HL-60 (cell line): ENCODE results near the gene HIF3A.
"Not testable (repeated sequence)": the region's sequence is repeated elsewhere in the genome, so short reads cannot be mapped to it uniquely, and the experiment has no call there.

Source experiments
- DNase-seq, 2 experiments: peaks; one replicate each; pipeline ENCODE4 v3.0.0-alpha.2; 2010 to 2020; ENCODE audit warnings: low read depth in 1 of 2, low spot score in 1 of 2
- H3K27ac ChIP-seq: fragments of 250-450 bp; sonication (Bioruptor Pico); replicated peaks from 2 replicates; pipeline ENCODE4 v1.5.1; 2020; ENCODE audit warnings: mild to moderate bottlenecking, moderate library complexity
- H3K27me3 ChIP-seq: fragments of 250-450 bp; sonication (Bioruptor Pico); 2 replicates; pipeline ENCODE4 v1.5.1; 2021; ENCODE audit warnings: mild to moderate bottlenecking, moderate library complexity; ENCODE audit not compliant: insufficient read depth, poor library complexity, severe bottlenecking
- H3K4me3 ChIP-seq: replicated peaks from 2 replicates; pipeline ENCODE4 v1.5.1; 2011; ENCODE audit warnings: mild to moderate bottlenecking, control low read depth, low read length; ENCODE audit not compliant: insufficient read depth
- GABPA ChIP-seq: IDR thresholded peaks from 2 replicates; pipeline ENCODE4 v1.6.1; 2012; ENCODE audit warnings: low read depth
- POLR2AphosphoS5 ChIP-seq: IDR thresholded peaks from 2 replicates; pipeline ENCODE4 v1.6.1; 2012; ENCODE audit warnings: low read depth
- REST ChIP-seq: IDR thresholded peaks from 2 replicates; pipeline ENCODE4 v1.6.1; 2012; ENCODE audit warnings: low read depth; ENCODE audit not compliant: insufficient replicate concordance
- SPI1 ChIP-seq: IDR thresholded peaks from 2 replicates; pipeline ENCODE4 v1.6.1; 2012; ENCODE audit warnings: low read depth, mild to moderate bottlenecking, borderline replicate concordance
- TF ChIP-seq, protein P1 (sequence below): IDR thresholded peaks from one replicate; pipeline ENCODE4 v1.5.1; 2011; ENCODE audit warnings: low read length, control low read depth, inconsistent platforms; ENCODE audit not compliant: insufficient read depth

HIF3A gene

DNA sequence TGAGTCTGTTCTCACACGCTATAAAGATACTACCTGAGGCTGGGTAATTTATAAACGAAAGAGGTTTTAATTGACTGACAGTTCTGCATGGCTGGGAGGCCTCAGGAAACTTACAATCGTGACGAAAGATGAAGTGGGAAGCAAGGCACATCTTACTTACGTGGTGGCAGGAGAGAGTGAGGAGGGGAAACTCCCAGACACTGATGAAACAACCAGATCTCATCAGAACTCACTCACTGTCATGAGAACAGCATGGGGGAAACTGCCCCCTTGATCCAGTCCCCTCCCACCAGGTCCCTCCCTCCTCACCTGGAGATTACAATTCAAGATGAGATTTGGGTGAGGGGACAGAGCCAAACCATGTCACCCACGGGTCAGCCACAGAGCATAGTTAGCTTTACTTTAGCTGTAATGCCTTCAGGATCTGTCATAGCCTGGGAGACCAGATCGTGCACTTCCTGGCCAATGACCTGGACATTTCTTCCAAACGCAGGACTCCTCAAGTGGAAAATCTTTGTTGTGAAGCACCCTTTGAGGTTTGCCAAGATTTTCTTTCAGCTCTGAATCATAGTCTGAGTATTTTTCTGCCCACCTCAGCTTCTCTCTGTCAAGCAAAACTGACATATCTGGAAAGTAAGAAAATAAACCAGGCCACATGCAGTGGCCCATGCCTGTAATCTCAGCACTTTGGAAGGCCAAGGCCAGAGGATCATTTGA lies 25.2 kb upstream of the HIF3A start:
- TF ChIP-seq, protein P1, sequence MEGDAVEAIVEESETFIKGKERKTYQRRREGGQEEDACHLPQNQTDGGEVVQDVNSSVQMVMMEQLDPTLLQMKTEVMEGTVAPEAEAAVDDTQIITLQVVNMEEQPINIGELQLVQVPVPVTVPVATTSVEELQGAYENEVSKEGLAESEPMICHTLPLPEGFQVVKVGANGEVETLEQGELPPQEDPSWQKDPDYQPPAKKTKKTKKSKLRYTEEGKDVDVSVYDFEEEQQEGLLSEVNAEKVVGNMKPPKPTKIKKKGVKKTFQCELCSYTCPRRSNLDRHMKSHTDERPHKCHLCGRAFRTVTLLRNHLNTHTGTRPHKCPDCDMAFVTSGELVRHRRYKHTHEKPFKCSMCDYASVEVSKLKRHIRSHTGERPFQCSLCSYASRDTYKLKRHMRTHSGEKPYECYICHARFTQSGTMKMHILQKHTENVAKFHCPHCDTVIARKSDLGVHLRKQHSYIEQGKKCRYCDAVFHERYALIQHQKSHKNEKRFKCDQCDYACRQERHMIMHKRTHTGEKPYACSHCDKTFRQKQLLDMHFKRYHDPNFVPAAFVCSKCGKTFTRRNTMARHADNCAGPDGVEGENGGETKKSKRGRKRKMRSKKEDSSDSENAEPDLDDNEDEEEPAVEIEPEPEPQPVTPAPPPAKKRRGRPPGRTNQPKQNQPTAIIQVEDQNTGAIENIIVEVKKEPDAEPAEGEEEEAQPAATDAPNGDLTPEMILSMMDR, result no peak
- TF ChIP-seq POLR2AphosphoS5 (no peak), SPI1 (no peak), REST (no peak), GABPA (no peak)
- H3K27ac ChIP-seq, result no peak overlapping the region
- H3K27me3 ChIP-seq, result peaks cover 17% of the 10 kb centered on the region
- no peak for DNase-seq
- no peak overlapping the region for H3K4me3 ChIP-seq

DNA sequence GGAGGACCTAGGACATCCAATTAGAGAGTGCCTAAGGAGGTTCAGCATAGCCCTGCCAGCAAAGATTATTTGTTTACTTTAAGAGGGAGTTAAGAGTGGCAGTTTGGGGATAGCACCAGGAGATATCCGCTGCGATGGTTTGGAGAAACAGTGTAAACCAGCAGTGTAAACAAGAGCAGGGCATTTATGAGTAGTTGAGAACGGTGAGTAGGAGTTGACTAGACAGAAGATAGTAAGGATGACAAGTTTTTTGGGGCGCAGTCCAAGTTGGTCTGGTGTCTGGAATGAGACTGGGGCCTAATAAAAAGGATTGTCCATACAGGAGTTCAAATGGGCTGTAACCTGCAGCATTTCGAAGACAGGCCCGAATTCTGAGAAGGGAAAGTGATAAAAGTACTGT lies 22.9 kb upstream of the HIF3A start:
- peaks cover 17% of the 10 kb centered on the region for H3K27me3 ChIP-seq
- not testable (repeated sequence) for H3K27ac ChIP-seq, DNase-seq

GRCh38 chr19:46279177-46279576 lies 17.7 kb upstream of the HIF3A start:
- Histone ChIP-seq H3K27me3 (no peaks in the 10 kb centered on the region), H3K4me3 (no peak overlapping the region), H3K27ac (no peak overlapping the region)
- DNase-seq, result no peak
- no peak for TF ChIP-seq REST
- TF ChIP-seq SPI1, result no peak
- no peak for TF ChIP-seq POLR2AphosphoS5
- TF ChIP-seq, protein P1, result no peak
- TF ChIP-seq GABPA, result no peak

More for the DNA sequence above, 22.9 kb upstream of the HIF3A start:
- H3K4me3 ChIP-seq, result not testable (repeated sequence)

DNA sequence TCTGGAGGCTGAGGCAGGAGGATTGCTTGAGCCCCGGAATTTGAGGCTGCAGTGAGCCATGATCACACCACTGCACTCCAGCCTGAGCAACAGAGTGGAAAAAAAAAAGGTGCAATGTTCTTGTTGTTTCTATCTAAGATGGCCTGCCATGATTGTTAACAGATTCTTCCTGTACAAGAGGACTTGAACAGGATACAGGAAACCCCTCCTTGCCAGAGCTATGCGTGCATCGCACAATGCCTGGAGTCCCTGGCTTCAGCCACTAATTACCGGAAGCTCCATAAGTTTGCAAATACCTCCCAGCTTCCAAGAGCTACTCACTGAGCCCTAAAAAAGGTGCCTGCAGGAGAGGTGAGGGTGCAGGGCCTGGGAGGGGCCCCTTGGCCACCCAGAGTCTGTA lies 13.1 kb upstream of the HIF3A start:
- TF ChIP-seq SPI1 (no peak), REST (no peak), POLR2AphosphoS5 (no peak), GABPA (no peak)
- TF ChIP-seq, protein P1, result no peak
- Histone ChIP-seq H3K27me3 (no peaks in the 10 kb centered on the region), H3K4me3 (no peak overlapping the region), H3K27ac (no peak overlapping the region)
- no peak for DNase-seq
